Naive thymus-derived CD4-positive, alpha-beta T cell (primary cell): ENCODE measurements around the gene LRRC4C. TPM values are rescaled to one million over a fixed set of nuclear protein-coding genes. Genes with fewer than 3 reads are reported as not detected.
"Not testable (repeated sequence)": the region's sequence is repeated elsewhere in the genome, so short reads cannot be mapped to it uniquely, and the experiment has no call there.

Experiments used
- ATAC-seq: fragments of 150-1000 bp; cut with Tn5 transposase; 2 replicates; pipeline ENCODE4 v1.10.0; 2021; ENCODE audit warnings: mild to moderate bottlenecking, moderate library complexity
- CTCF ChIA-PET: fragments of 350-600 bp; sonication (Branson Sonifier 250); formaldehyde crosslinking; loops from one replicate; lab custom pipeline; 2021; ENCODE audit warnings: antibody characterized with exemption; lab: Charles Lee
- POLR2A ChIA-PET: fragments of 350-600 bp; sonication (Branson Sonifier 250); formaldehyde crosslinking; loops from one replicate; lab custom pipeline; 2021; ENCODE audit warnings: antibody characterized with exemption, inconsistent platforms; lab: Charles Lee
- DNase-seq, 9 donors: peaks; one replicate each; pipeline versions ENCODE4 v3.0.0 to v3.0.0-alpha.2; 2020 to 2022; ENCODE audit warnings: mixed read lengths in 1 of 9
- H3K27ac ChIP-seq: one replicate; pipeline ENCODE4 v1.7.0; 2013; ENCODE audit warnings: mild to moderate bottlenecking, low read depth, low read length, moderate library complexity
- H3K27me3 ChIP-seq, 2 donors: one replicate each; pipeline ENCODE4 v1.7.0; 2013; ENCODE audit warnings: low read length in 2 of 2, mild to moderate bottlenecking in 2 of 2, moderate library complexity in 2 of 2; ENCODE audit not compliant: control insufficient read depth in 2 of 2, insufficient read depth in 2 of 2
- H3K36me3 ChIP-seq, 3 experiments: 1 replicate in 2 of 3; 2 replicates in 1 of 3; pipeline ENCODE4 v1.7.0; 2013; ENCODE audit warnings: low read length in 3 of 3, mild to moderate bottlenecking in 3 of 3, moderate library complexity in 1 of 3; ENCODE audit not compliant: insufficient read depth in 3 of 3, control insufficient read depth in 2 of 3
- H3K4me1 ChIP-seq, 2 donors: one replicate each; pipeline ENCODE4 v1.7.0; 2013; ENCODE audit warnings: low read length in 2 of 2, mild to moderate bottlenecking in 2 of 2, moderate library complexity in 1 of 2; ENCODE audit not compliant: control insufficient read depth in 2 of 2, insufficient read depth in 2 of 2
- H3K4me3 ChIP-seq: 2 replicates; pipeline ENCODE4 v1.7.0; 2013; ENCODE audit warnings: mild to moderate bottlenecking, low read length
- H3K9me3 ChIP-seq, 3 experiments: 1 replicate in 2 of 3; 2 replicates in 1 of 3; pipeline ENCODE4 v1.7.0; 2013; ENCODE audit warnings: low read length in 3 of 3; ENCODE audit not compliant: control insufficient read depth in 2 of 3
- H3K27ac Mint-ChIP-seq, 9 donors: one replicate each; pipeline ENCODE4 v1.8.0; 2020 to 2022; ENCODE audit warnings: mixed read lengths in 9 of 9, mild to moderate bottlenecking in 8 of 9, moderate library complexity in 5 of 9, inconsistent platforms in 2 of 9
- H3K27me3 Mint-ChIP-seq, 5 donors: one replicate each; pipeline ENCODE4 v1.8.0; 2021 to 2022; ENCODE audit warnings: mixed read lengths in 5 of 5, mild to moderate bottlenecking in 1 of 5
- H3K36me3 Mint-ChIP-seq, 5 donors: one replicate each; pipeline ENCODE4 v1.8.0; 2020 to 2022; ENCODE audit warnings: mixed read lengths in 5 of 5, mild to moderate bottlenecking in 3 of 5, inconsistent platforms in 1 of 5
- H3K4me1 Mint-ChIP-seq, 7 donors: one replicate each; pipeline ENCODE4 v1.8.0; 2020 to 2022; ENCODE audit warnings: mixed read lengths in 7 of 7, mild to moderate bottlenecking in 3 of 7, inconsistent platforms in 1 of 7
- H3K4me3 Mint-ChIP-seq, 10 donors: one replicate each; pipeline ENCODE4 v1.8.0; 2020 to 2022; ENCODE audit warnings: mild to moderate bottlenecking in 10 of 10, mixed read lengths in 10 of 10, moderate library complexity in 6 of 10, inconsistent platforms in 2 of 10
- H3K9me3 Mint-ChIP-seq, 11 donors: one replicate each; pipeline ENCODE4 v1.8.0; 2020 to 2022; ENCODE audit warnings: mixed read lengths in 11 of 11, mild to moderate bottlenecking in 4 of 11, inconsistent platforms in 1 of 11, moderate library complexity in 1 of 11
- intact Hi-C, 2 donors: fragments of 100-400 bp; cut with micrococcal nuclease; formaldehyde crosslinking; loops; one replicate each; pipeline ENCODE4 v1.15.1; 2023
- polyA plus RNA-seq, 2 donors: library from polyadenylated mRNA; unstranded; fragments of 300-500 nt; fragmentation: Illumina TruSeq; gene quantifications; one replicate each; pipeline ENCODE4 v1.2.3, GENCODE V29; 2021
- total RNA-seq, 6 experiments: library from RNA in 5 of 6; stranded (reverse) in 5 of 6; gene quantifications; 1 replicate in 5 of 6; 2 replicates in 1 of 6; pipeline ENCODE4 v1.2.3 and lab custom pipeline; 2021 to 2026

Gene LRRC4C
- total and polyA plus RNA-seq, 7 experiments from 2014 or later = not detected

DNA sequence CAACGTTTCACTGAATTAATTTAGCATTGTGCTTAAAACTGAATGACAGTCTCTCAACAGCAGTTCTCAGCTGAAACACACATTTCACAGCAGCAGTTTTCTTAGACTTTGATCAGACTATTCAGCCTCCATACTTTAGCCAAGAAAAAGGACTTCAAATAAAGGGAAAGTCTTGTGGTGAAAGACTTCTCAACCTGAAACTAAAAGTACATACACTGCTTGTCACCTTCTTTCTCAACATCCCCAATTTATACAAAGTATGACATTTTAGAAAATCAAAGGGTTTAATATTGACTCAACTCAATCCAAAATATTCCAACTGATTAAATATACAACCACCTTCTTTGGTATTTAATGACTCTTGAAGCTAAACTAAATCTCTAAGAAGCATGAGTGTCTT, 419.0 kb downstream of the LRRC4C start:
- Histone ChIP-seq H3K36me3 (no peaks in the 10 kb centered on the region), H3K27ac (no peak overlapping the region), H3K4me3 (no peak overlapping the region), H3K9me3 (no peaks in the 10 kb centered on the region), H3K4me1 (no peaks in the 10 kb centered on the region), H3K27me3 (no peaks in the 10 kb centered on the region)
- Mint-ChIP-seq H3K4me1 (no peaks in the 10 kb centered on the region), H3K27ac (no peak overlapping the region), H3K9me3 (peaks cover 0 to 25% (median 4%) of the 10 kb centered on the region in 11 donors), H3K4me3 (no peak overlapping the region), H3K36me3 (no peaks in the 10 kb centered on the region), H3K27me3 (no peaks in the 10 kb centered on the region)
- POLR2A ChIA-PET = no interaction called here
- ATAC-seq (no peak), DNase-seq (no peak)
- CTCF ChIA-PET = no interaction called here
- intact Hi-C loops = no loop called here

DNA sequence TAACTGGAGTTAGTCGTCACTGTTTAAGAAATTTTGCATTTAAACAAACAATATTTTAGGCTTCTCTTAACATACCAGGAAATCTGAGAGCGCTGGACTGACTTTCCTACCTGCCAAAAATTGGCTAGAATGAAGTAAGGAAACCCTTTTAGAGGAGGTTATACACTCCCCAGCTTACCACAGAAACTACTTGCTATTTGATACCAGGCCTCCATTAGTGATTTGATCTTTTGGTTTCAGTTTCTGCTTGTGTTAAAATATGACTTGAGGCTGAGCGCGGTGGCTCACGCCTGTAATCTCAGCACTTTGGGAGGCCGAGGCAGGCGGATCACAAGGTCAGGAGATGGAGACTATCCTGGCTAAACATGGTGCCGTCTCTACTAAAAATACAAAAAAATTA, 419.9 kb downstream of the LRRC4C start:
- no peak for ATAC-seq
- ChIA-PET CTCF (no interaction called here), POLR2A (no interaction called here)
- Mint-ChIP-seq H3K4me1 (no peaks in the 10 kb centered on the region), H3K4me3 (no peak overlapping the region), H3K9me3 (peaks cover 0 to 20% (median 5%) of the 10 kb centered on the region in 11 donors), H3K36me3 (no peaks in the 10 kb centered on the region), H3K27me3 (no peaks in the 10 kb centered on the region), H3K27ac (no peak overlapping the region)
- no peaks in the 10 kb centered on the region for H3K27me3 ChIP-seq
- no peak for DNase-seq
- no peaks in the 10 kb centered on the region for H3K36me3 ChIP-seq
- H3K4me1 ChIP-seq = no peaks in the 10 kb centered on the region
- no peaks in the 10 kb centered on the region for H3K9me3 ChIP-seq
- intact Hi-C loops = no loop called here
- no peak overlapping the region for H3K4me3 ChIP-seq
- H3K27ac ChIP-seq = no peak overlapping the region

DNA sequence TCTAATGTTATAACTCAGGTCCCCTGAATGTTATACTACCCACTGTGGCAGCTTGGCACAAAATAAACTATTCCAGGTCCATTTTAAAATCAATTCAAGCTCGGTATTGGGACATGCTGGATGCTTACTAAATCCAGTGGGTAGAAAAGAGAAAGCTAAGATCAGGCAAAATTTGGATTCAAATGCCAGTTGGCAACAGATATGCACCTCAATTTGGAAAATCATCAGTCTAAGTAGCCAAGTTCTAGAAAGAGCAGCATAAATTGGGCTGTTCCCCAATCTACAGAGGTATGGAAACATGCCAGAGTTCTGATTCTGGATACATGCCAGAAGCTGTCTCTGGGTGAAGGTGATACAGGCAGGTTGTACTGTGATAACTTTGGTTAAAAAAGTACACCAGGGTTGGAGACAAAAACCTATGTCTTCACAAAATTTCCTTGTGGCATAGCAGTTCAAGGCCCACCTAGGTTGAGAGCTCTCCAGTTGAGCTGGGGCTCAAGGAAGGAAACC, 427.8 kb downstream of the LRRC4C start:
- Histone ChIP-seq H3K4me1 (no peaks in the 10 kb centered on the region), H3K36me3 (no peaks in the 10 kb centered on the region), H3K9me3 (no peaks in the 10 kb centered on the region), H3K27me3 (no peaks in the 10 kb centered on the region), H3K4me3 (no peak overlapping the region), H3K27ac (no peak overlapping the region)
- ChIA-PET POLR2A (no interaction called here), CTCF (no interaction called here)
- intact Hi-C loops = no loop called here
- Mint-ChIP-seq H3K27me3 (no peaks in the 10 kb centered on the region), H3K36me3 (no peaks in the 10 kb centered on the region), H3K9me3 (peaks cover 0 to 13% (median 4%) of the 10 kb centered on the region in 11 donors), H3K4me1 (no peaks in the 10 kb centered on the region), H3K27ac (no peak overlapping the region), H3K4me3 (no peak overlapping the region)
- ATAC-seq = no peak
- no peak for DNase-seq

- no peaks in the 10 kb centered on the region for H3K4me1 Mint-ChIP-seq
- Histone ChIP-seq H3K27ac (no peak overlapping the region), H3K9me3 (no peaks in the 10 kb centered on the region), H3K27me3 (no peaks in the 10 kb centered on the region), H3K36me3 (no peaks in the 10 kb centered on the region), H3K4me3 (no peak overlapping the region), H3K4me1 (no peaks in the 10 kb centered on the region)
- DNase-seq (no peak), ATAC-seq (no peak)
- POLR2A ChIA-PET = no interaction called here
- intact Hi-C loops = no loop called here
- no peak overlapping the region for H3K4me3 Mint-ChIP-seq
- CTCF ChIA-PET = no interaction called here
- peaks cover 0 to 27% (median 5%) of the 10 kb centered on the region in 11 donors for H3K9me3 Mint-ChIP-seq
- H3K27ac Mint-ChIP-seq = no peak overlapping the region
- H3K27me3 Mint-ChIP-seq = no peaks in the 10 kb centered on the region
- peaks cover 0 to 5% (median 0%) of the 10 kb centered on the region in 5 donors for H3K36me3 Mint-ChIP-seq
These were observed 439.2 kb downstream of the LRRC4C start for GRCh38 chr11:41020259-41020658.

DNA sequence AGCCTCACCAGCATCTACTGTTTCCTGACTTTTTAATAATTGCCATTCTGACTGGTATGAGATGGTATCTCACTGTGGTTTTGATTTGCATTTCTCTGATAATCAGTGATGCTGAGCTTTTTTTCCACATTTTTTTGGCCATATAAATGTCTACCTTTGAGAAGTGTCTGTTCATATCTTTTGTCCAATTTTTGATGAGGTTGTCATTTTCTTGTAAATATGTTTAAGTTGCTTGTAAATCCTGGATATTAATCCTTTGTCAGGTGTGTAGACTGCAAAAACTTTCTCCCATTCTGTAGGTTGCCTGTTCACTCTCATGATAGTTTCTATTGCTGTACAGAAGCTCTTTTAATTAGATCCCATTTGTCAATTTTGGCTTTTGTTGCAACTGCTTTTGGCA, 439.8 kb downstream of the LRRC4C start:
- H3K27ac ChIP-seq, ATAC-seq, intact Hi-C loops, H3K36me3 Mint-ChIP-seq, H3K27me3 Mint-ChIP-seq, H3K4me1 ChIP-seq, DNase-seq, CTCF ChIA-PET, H3K4me3 Mint-ChIP-seq, H3K4me3 ChIP-seq, H3K9me3 ChIP-seq, H3K27me3 ChIP-seq, H3K36me3 ChIP-seq, POLR2A ChIA-PET, H3K27ac Mint-ChIP-seq, H3K4me1 Mint-ChIP-seq: not testable (repeated sequence)
- H3K9me3 Mint-ChIP-seq = peaks cover 0 to 28% (median 5%) of the 10 kb centered on the region in 11 donors

- H3K9me3 ChIP-seq = no peaks in the 10 kb centered on the region
- ATAC-seq (no peak), DNase-seq (no peak)
- Mint-ChIP-seq H3K4me1 (no peaks in the 10 kb centered on the region), H3K27me3 (no peaks in the 10 kb centered on the region), H3K9me3 (peaks cover 0 to 24% (median 6%) of the 10 kb centered on the region in 11 donors), H3K27ac (no peak overlapping the region), H3K36me3 (peaks cover 0 to 5% (median 0%) of the 10 kb centered on the region in 5 donors), H3K4me3 (no peak overlapping the region)
- intact Hi-C loops = no loop called here
- no peaks in the 10 kb centered on the region for H3K4me1 ChIP-seq
- H3K4me3 ChIP-seq = no peak overlapping the region
- POLR2A ChIA-PET = no interaction called here
- no peaks in the 10 kb centered on the region for H3K36me3 ChIP-seq
- no peak overlapping the region for H3K27ac ChIP-seq
- no peaks in the 10 kb centered on the region for H3K27me3 ChIP-seq
- CTCF ChIA-PET = no interaction called here
These were observed 441.2 kb downstream of the LRRC4C start for GRCh38 chr11:41018224-41018623.

DNA sequence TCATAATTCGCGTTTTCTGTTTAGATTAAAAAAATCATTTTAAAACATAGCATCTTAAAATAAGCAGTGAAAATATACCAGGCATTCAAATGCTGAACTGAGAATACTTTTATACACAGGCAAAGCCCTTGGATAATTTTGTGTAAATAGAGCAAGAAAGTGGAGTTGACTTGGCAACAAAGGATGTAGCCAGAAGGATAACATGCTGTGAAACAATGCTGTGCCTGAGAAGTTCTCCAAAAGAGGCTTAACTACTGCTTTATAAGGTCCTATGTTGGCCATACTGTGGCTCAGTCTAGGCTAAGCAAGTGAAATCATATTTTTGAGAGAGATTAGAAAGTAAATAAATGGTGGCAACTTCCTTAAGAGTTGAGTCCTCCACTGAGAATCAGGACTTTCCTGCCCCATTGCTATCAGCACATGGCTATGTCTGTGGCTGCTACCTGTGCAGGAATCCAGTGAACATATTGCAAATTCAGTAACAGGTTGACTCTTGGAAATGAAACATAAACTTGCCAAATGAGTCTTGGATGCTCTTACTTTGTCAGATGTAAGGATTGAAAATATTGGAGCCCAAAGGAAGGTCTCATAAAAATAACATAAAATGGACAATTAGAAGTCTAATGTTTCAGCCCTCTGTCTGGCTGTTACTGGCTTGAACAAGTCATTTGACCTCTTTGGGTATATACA, 448.9 kb downstream of the LRRC4C start:
- Histone ChIP-seq H3K9me3 (no peaks in the 10 kb centered on the region), H3K4me1 (no peaks in the 10 kb centered on the region), H3K36me3 (no peaks in the 10 kb centered on the region), H3K27me3 (no peaks in the 10 kb centered on the region), H3K27ac (no peak overlapping the region), H3K4me3 (no peak overlapping the region)
- no peaks in the 10 kb centered on the region for H3K27me3 Mint-ChIP-seq
- DNase-seq = no peak
- POLR2A ChIA-PET = no interaction called here
- H3K36me3 Mint-ChIP-seq = peaks cover 0 to 6% (median 0%) of the 10 kb centered on the region in 5 donors
- H3K27ac Mint-ChIP-seq = no peak overlapping the region
- ATAC-seq = no peak
- CTCF ChIA-PET = no interaction called here
- H3K9me3 Mint-ChIP-seq = peaks cover 5 to 28% (median 10%) of the 10 kb centered on the region in 11 donors
- intact Hi-C loops = no loop called here
- no peak overlapping the region for H3K4me3 Mint-ChIP-seq
- H3K4me1 Mint-ChIP-seq = no peaks in the 10 kb centered on the region
